Stimulated activated CD8-positive, alpha-beta memory T cell treated with anti-CD3 and anti-CD28 coated beads, Interleukin-15, amount 100 ng/mL, for 4 hours (primary cell): ENCODE results near the gene ZNF322.

Source experiments
- DNase-seq, 2 donors: peaks; one replicate each; pipeline ENCODE4 v3.0.0-alpha.2; 2020; ENCODE audit warnings: low read depth in 2 of 2

Gene ZNF322

DNA sequence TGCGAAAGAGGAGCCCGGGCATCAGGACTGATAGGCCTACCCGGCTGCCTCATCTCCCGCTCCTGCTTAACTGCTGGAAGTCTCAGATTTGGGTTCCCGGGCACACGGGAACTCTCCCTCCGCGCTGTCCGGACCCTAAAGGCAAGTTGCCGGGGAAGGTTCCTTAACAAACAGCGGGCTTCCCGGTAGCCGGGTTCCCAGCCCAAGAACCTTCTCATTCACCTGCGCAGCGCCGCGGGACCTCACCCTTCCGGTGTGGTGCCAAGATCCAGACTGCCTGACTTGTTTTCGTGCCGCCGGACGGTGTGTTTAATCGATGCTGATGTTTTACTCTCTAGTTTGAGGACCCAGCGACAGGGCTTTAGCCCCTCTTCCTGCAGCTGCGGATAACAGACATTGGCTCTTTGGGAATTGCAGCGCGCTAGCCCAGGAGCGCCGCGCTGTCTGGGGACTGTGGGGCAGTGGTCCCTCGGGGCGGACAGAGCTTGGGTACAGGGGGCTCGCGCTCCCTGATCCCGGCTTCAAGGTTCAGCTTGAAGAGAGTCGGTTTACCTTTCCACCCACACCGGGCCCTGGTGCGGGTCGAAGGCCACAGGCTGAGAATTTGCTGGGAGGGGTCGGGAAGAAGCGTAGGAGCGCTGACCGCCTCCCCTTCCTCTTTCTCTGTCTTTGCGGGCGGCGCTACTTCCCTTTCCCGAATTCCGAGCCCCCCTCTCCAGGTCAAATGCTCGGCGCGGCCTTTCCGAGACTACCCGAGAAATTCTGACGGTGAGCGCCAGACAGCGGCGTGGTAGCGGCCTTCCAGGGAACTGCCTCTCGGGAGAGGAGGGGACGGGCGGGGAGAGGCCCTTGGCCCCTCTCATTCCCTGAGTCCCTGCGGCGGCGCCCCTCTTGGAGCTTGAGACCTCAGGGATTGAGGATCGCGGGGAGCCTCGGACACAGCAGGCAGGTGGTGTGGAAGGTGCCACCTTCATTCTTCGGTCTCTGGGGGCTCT lies 45.6 kb downstream of the ZNF322 start:
- no peak for DNase-seq

DNA sequence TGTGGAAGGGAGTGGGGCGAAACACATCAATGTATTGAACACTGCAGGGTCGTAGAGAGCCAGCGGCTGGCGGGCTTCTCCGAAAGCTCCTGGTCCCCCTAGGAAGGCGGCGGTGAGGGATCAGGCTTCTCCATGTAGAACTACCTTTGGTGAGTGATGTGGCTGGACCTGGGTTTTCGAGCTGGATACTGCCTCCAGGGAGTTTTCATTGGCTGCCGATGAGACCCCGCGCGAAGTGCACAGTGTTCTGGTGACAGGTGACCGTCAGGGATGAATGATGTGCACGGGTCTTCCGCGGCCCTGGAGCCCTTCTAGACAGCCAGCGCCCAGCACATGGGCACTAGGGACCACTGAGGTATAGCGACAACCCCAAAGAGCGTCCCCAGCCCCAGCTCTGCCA lies 46.3 kb downstream of the ZNF322 start:
- no peak for DNase-seq

DNA sequence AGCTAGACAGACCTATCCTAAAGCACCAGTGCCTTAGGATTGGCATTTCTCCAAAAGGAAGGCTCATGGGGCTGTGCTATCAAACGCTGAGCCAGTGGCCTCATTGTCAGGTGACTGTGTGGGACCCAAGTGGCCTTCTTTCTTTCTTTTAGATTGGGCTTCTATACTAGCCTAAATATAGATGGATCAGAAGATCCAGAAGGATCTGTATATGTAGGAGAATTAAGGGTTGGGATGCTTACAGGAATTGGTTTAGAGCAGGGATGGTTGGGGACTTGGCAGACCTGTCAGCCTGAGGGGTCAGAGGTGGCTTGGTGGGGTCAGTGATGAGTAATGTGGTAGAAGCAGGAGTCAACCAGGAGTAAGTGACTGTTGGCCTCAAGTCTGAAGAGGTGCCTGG lies 47.9 kb downstream of the ZNF322 start:
- DNase-seq = no peak

DNA sequence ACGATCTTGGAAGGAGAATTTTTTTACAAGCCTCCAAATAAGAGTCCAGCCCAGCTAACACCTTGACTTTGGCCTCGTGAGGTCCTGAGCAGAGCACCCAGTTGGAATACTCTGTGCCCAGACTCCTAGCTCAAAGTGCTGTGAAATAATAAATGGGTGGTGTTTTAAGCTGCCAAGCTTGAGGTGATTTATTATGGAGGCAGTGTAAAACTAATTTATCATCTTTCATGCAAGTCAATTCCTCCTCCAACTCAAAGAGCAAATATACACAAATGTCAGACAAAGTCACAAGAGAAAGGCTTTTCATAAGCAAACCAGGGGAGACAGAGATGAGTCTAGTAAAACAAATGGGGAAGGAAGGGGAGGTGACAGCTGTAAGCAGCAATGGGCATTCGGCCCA lies 50.1 kb downstream of the ZNF322 start:
- no peak for DNase-seq

DNA sequence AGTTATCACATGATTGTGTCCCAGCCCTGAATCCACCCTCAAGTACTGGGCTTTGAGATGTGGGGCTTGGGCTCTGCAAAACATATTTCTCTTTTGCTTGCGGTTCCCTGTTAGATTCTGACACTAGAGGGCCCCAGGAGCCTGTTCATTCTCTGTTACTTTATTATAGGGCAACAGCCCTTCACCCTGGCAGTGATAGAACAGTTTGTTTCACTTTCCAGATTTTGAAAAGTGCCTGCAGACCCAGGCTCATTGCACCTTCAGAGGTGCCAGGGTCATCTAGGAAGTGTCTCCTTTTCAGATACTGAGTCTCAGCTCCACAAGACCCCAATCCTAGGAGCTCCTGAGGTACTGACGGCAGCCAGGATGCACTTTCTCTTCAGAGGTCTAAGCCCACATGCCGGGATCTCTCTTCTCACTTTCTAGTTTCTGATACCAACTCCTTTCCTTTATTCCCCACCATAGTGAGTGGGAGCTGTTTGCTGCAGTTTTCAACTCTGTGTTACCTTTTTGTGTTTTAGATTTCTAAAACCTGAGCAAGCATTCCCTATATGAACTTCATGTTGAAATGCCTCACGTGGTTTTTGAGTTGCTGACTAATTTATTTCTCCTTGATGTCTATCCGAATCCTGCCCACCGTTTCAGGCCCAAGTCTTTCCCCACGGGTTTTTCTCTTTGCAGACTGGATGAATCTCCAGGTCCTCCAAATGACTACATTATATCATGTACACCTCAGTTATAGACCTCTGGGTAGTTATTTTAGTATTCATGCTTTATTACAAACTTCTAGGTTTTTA lies 51.9 kb downstream of the ZNF322 start:
- no peak for DNase-seq

DNA sequence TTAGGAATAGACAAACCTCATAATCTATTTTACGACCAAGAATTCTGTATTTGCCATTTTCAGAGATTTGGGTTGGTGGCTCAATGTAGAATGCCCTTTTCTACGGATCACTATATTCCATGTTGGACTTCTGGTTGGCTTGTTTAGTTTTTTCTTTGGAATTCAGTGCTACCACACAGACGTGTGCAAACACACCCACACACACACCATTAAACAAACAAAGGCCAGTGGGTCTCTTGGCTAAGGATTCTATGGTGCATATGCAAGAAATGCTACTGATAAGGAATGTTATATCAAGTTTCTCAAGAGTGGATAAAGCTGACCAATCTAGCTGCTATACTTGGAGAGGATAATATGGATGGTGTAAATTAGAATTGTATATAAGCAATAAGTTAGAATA lies 54.7 kb downstream of the ZNF322 start:
- no peak for DNase-seq

DNA sequence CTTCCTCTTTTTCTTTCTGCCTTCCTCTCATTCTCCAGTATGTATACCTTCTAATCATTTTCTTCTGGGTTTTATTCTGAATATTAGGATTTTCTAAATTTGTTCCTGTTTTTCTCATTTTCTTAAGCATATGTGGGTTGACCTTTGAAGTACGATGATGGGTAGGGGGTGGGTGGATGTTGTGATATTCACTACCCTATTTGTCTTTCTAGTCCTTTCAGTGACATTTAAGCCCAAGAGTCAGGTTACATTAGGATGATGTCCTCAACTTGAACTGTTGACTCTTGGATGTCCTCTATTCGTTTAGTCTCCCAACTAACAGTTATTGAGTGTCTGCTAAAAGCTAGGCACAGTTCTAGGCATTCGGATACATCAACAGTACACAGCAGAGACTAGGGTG lies 55.5 kb downstream of the ZNF322 start:
- no peak for DNase-seq

DNA sequence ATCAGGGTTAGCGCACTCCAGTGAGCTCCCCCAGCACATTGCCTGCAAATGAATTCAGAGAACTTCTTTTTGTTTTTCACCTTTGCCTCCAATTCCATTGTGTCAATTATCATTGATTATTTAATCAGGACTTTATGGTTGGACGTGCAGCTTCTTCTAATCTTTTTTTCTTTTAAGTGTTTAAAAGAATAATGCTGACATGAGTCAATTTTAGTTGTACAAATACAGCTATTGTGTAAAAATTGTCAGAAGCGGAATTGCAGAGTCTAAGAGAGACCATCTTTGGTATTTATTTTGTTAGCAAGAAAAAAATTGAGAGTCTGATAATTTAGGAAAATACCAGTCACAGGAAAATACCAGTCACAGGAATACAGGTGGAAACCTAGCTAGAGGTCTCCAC lies 57.3 kb downstream of the ZNF322 start:
- DNase-seq = no peak

DNA sequence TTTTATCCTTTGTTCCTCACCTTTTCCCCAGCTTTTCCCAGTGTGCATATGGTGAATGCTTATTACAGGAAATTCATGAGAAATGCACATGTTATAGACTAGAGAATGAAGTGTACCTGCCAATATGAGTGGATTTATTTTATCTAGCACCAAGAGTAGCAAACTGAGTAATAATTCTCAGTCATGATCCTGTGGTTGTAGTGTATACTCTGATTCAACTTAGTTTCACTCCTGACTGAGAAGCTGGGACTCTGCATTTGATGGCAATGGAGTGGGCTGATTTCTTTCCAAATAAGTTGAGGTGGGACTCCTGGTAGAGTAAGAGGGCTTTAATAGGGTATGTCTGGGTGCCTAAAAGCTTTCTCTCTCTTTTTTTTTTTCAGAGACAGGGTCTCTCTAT lies 58.8 kb downstream of the ZNF322 start:
- DNase-seq = no peak

DNA sequence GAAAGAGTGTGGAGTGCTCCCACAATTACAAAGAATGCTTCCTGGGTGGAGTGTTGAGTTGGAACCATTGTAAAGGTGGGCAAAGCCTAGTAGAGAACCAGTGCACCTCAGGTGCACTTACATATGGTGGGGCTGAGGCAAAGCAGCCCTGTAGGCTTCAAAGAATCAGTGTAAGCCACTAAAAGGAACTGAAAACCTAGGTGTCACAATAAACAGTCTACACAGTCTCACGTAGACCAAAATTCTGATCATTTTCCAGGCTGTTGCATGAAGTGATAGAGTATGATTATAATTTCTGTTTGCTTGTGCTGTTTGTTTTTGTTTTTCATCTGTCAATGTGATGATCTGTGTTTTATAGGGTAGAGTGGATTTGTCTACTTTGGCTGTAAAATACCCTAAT lies 60.0 kb downstream of the ZNF322 start:
- no peak for DNase-seq

DNA sequence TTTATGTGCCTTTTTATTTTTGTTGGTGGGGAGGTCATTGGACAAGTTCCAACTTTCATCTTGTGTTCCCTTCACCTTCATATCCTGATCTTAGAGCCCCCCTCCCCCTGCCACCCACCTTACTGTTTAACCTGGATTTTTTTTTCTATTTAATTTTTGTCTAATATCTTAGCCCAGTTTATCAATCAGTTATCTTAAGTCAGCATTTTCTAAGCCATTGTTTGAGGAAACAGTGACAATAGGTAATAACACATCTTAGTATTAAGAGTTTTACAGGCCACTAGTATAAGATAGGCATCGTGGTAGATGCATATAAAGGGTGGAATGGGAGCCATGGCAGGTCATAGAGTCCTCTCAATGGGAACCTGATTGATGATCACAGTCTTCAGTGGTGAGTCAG lies 60.4 kb downstream of the ZNF322 start:
- DNase-seq = no peak

DNA sequence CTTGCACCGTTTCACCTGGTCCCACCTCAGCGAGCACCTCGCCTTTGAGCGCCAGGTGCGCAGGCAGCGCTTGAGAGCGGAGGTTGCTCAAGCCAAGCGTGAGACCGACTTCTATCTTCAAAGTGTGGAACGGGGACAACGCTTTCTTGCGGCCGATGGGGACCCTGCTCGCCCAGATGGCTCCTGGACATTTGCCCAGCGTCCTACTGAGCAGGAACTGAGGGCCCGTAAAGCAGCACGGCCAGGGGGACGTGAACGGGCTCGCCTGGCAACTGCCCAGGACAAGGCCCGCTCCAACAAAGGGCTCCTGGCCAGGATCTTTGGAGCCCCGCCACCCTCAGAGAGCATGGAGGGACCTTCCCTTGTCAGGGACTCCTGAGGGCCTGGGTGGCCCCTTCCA lies 61.3 kb downstream of the ZNF322 start:
- DNase-seq = no peak

DNA sequence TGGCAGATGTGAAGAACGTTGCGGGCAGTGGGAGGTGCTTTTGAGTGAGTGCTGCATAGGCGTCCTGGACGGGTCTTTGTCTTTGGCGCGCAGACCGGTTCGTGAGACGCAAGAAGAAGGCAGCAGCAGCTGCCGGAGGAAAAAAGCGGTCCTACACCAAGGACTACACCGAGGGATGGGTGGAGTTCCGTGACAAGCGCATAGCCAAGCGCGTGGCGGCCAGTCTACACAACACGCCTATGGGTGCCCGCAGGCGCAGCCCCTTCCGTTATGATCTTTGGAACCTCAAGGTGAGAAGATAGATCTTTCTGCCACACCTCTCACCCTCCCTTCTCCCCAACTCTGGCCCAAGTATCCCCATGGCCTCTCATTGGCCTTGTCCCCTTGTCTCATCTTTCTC lies 61.7 kb downstream of the ZNF322 start:
- no peak for DNase-seq

DNA sequence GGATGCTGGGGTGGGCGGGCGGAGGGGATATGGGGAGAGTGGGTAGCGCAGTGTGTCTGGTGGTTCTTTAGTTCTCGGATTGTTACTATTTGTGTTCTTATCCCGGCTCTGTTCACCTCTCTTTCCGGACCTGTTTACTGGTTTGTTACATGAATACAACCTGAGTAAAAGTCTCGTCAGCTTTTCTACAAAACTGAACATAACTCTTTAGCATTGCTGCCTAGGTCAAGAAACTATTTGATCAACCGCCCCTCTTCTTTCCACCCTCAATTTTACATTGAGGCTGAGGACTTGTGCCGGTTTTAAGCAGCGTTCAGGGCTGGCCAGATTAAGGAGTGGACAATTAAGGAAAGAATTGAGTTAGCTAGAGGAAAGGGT lies 62.2 kb downstream of the ZNF322 start:
- no peak for DNase-seq

DNA sequence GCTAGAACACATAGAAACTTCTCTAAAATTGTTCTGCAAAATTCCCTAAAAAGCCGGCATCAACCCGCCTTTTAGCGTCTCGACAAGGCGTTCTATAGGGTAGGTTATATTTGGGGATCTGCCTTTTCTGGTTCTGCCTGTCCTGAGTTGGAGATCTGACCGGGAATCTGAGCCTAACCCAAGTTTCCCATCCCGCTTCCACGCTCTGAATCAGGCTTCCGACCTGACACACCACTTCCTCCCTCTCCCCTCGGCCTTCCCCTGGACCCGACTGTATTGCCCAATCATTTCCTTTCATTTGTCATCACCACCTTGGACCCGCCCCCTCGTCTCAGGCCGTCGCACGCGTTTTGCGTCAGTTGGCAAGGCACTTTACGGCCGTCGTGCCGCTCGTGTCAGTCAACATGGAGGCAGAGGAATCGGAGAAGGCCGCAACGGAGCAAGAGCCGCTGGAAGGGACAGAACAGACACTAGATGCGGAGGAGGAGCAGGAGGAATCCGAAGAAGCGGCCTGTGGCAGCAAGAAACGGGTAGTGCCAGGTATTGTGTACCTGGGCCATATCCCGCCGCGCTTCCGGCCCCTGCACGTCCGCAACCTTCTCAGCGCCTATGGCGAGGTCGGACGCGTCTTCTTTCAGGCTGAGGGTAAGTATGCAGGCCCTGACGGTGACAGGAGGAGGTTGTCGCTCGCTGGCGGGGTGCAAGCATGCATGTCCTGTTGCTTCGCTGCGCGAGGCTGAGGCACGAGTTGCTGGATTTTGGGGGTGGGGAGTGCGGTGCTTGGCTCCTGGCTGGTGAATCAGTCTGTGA lies 62.8 kb downstream of the ZNF322 start, which contains the start of gene ABT1:
Gene ABT1, plus strand, starts transcription at position 375 of the 810 bp plus-strand sequence. Its CDS starts 30 bp downstream, at position 405.
- DNase-seq = peak; percentile 91 to 96

DNA sequence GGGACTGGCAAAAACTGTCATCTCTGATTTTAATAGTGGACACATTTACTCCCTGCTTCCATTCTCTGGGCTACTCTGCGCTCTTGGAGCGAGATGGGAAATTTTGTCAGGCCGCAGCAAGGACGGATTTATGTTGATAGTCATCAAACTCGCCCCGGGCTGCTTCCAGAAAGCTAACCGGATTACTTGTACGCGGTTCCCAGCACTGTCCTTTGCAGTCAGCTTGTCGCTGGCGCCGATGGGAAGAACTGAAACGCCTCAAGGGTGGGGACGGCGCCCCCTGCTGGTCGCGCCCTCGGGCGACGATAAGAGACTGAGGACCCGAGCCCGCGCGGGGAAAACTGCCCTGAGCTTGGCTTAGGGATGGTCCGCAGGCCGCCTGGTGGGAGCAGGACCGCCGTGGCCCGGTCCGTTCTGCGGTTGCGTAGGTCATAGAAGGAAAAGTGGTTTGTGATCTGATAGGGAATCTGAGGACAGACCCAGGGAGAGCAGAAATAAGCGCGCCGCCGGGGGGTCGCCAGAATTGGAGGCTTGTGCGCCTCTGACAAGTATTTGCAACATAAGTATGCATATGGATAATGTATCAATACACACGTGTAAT lies 63.8 kb downstream of the ZNF322 start:
- DNase-seq = peak; percentile 69 to 71

DNA sequence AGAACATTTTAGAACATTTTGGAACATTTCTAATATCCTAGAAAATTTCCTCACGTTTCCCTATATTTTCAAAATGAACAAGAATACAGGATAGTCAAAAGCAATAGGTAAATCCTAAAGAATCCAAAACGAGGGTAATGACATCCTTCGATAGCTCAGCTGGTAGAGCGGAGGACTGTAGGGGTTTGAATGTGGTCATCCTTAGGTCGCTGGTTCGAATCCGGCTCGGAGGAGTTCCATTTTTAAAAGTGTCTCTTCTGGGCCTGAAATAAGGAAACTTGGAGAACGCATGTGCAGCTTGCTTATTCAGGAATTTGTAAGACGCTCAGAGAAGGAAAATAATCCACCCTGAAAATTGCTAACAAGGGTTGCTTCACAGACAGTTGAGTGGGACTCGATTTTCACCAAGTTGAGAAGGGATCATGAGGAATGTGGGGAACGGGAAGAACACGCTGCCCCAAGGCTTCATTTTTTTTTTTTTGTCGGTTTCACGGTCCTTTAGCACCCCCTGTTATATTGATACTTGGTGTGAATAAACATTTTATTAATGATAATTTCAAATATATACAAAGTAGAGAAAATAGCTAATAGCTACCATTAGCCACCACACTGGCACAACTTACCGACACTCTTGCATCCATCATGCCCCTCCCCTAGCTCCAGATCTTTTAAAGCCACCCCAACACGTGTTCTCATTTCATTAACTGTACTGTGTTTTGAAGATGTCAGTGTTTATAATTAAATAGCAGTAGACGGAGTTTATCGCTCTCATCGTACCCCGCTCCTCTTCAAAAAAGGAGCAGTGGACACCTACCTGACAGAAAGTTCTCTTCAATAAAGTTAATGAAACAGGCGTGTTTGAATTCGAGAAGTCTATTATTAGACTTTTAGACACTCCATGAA lies 64.6 kb downstream of the ZNF322 start:
- DNase-seq = no peak

DNA sequence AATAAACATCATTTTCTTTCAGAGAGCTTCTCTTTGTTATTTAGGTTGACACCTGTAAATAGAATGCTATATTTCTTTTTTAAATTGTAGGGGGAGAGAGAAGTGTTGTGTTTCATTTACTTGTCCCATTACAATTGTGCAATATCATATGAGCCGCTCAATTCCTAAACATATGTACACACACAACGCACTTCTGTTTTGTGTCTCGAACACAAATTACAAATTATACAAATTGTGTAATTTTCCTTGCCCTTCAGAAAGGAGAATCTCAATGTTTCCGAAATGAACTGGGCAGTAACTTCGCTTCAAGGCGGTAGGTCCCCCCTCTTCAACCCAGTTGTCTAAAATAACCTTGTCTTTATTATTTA lies 65.4 kb downstream of the ZNF322 start:
- DNase-seq = no peak

DNA sequence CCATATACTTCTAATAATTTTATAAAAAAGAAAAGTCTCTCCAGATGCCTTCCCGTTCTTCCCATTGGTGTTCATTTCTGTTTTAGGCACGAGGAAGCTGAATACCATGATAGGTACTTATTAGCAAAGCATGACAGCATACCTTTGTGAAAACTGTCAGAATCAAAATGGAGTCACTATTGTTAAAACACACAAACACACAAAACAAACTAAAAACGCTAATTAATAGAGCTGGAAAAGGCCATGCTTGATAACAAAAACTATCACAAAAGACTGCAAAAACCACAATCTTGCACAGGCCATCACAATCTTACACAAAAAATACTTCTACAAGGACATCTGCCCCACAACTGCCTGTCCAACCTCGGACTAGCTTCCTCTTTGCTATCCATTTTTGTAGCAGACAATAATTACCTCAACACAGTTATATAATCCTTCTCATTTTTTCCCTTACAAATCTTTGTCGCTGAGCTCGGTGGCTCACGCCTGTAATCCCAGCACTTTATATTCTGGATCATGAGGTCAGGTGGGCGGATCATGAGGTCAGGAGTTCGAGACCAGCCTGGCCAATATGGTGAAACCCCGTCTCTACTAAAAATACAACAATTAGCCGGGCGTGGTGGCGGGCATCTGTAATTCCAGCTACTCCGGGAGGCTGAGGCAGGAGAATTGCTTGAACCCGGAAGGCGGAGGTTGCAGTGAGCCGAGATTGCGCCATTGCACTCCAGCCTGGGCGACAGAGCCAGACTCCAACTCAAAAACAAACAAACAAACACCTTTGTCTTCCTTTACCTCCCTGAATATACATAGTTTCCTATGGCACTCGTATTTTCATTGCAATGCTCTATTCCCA lies 66.0 kb downstream of the ZNF322 start:
- no peak for DNase-seq

DNA sequence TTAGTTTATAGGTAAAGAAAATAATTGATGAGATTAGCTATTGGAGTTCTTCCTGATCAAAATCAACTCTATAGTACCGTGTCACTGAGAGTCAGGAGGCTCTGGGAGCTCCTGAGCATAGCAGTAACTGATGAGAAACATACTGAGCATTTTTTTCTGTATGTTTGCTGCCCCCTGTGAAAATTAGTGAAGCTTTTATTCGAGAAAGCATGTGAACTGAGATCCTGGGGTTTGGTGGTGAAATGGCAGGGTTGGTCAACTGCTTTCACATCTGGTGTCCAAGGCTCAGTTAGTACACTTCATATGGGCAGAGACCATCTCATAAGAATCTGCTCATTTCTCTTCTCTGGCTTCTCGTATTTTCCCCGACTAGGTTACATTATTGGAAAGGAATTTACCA lies 66.9 kb downstream of the ZNF322 start:
- no peak for DNase-seq
